BE2C (cell line): Measurements from ENCODE around the gene USP7.

ENCODE experiments used
- DNase-seq: peaks from one replicate; pipeline ENCODE4 v3.0.0-alpha.2; 2020
- H3K27me3 ChIP-seq: fragments of 250-450 bp; sonication (Bioruptor Pico); 2 replicates; pipeline ENCODE4 v1.5.1; 2020; ENCODE audit warnings: mild to moderate bottlenecking
- H3K36me3 ChIP-seq: fragments of 250-450 bp; sonication (Bioruptor Pico); 2 replicates; pipeline ENCODE4 v1.5.1; 2020; ENCODE audit warnings: mild to moderate bottlenecking
- H3K4me1 ChIP-seq: fragments of 250-450 bp; sonication (Bioruptor Pico); 2 replicates; pipeline ENCODE4 v1.5.1; 2020
- H3K4me3 ChIP-seq: 2 replicates; pipeline ENCODE4 v1.5.1; 2011; ENCODE audit warnings: low read depth, low read length
- H3K9me3 ChIP-seq: fragments of 250-450 bp; sonication (Bioruptor Pico); 2 replicates; pipeline ENCODE4 v1.5.1; 2020
- CTCF ChIP-seq: IDR thresholded peaks from 2 replicates; pipeline ENCODE4 v1.5.1; 2012; ENCODE audit warnings: mild to moderate bottlenecking, low read depth, low read length

The USP7 gene

GRCh38 chr16:8946544-8946943, 17.2 kb downstream of the USP7 start:
- DNase-seq, result no peak
- Histone ChIP-seq H3K36me3 (no peaks in the 10 kb centered on the region), H3K9me3 (no peaks in the 10 kb centered on the region), H3K27me3 (no peaks in the 10 kb centered on the region), H3K4me1 (peaks cover 14% of the 10 kb centered on the region), H3K4me3 (no peak overlapping the region)
- no peak for TF ChIP-seq CTCF

DNA sequence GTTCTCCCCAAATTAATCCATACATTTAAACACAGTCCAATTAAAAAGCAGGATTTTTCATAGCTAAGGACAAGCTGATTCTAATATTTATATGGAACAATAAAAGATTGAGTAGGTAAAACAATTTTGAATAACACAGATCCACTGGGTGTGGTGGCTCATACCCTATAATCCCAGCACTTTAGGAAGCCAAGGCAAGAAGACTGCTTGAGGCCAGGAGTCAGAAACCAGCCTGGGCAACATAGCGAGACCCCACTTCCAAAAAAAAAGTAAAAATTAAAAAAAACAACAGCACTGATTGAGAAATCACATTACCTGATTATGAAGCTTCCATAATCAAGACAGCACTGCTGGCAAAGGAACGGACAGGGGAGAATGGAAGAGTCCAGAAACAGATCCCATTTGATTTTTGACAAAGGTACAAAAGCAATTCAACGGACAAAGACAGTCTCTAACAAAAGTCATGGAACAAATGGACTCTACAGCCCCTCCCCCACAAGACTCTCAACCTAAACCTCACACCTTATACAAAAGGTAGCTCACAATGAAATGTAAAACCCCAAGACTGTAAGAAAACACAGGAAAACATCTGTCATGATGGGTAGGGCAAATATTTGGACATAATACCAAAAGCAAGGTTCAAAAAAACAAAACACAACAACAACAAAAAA, 17.9 kb downstream of the USP7 start:
- peaks cover 9% of the 10 kb centered on the region for H3K4me1 ChIP-seq
- H3K27me3 ChIP-seq, result no peaks in the 10 kb centered on the region
- H3K36me3 ChIP-seq, result no peaks in the 10 kb centered on the region
- no peak overlapping the region for H3K4me3 ChIP-seq
- DNase-seq, result no peak
- no peaks in the 10 kb centered on the region for H3K9me3 ChIP-seq
- no peak for TF ChIP-seq CTCF

DNA sequence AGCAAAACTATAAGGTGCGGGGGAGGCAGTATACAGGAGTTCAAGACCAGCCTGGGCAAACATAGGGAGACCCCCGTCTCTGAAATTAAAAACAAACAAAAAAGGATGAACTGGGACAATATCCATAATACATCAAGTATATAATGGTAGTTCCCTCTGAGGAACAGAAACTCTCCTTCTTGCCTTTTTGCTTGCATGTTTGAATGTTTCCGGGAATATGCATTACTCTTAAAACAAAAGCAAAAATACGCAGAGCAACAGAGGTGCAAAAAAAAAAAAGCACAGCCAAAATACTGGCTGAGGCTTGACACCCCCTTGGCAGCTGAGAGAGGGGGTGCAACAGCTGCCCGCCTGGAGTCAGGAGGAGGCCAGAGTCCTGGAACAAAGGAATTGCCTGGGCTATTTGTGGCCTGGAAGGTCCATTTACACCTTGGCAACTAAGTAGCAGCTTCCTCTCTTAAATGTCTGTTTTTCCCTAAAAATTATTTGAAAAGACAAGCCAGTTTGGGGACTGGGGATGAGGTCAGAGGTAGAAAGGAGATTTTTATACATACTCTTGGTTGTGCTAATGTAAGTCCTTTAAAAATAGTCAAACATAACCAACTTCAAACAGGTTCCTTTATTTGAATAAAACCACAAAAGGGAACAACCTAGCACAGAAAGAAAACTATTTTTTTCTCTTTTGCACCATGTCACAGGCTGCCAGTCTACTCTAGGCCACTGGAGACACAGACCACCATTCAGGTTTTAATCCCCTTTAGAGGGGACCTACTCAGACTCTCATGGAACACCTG, 19.5 kb downstream of the USP7 start:
- Histone ChIP-seq H3K4me3 (no peak overlapping the region), H3K36me3 (no peaks in the 10 kb centered on the region), H3K4me1 (no peaks in the 10 kb centered on the region), H3K9me3 (no peaks in the 10 kb centered on the region), H3K27me3 (no peaks in the 10 kb centered on the region)
- no peak for TF ChIP-seq CTCF
- DNase-seq, result no peak

DNA sequence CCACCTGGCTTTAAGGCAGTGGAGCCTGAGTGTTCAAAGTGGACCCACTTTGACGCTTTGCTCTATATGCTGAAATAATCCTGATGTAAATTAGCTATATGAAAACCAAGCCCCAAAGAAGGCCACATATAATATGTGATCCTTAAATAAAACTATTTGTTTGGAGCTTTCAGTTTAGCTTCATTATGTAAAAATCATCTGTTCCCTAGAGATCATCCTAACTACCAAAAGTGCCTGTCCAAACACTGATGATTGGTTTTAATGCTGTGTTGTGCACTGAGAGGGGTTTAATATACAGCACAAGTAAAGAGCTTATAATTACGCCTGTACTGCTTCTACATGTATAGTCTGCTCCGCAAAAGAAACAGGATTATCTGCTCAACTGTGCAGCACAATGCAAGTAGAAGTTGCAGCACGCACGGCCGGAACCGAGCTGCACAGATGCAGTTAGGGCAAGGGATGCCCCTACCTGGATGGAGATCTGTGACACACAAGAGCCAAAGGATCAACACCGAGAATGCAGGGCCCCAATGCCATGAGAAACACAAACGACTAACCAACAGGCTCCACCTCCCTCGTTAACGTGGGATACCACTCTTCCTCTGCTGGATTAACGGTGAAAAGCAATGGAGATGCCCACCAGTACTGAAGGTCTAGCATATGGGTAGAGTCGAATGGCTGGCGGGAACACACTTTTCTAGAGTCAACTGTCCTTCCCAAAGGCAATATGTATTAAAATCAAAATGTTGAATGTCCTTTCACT, 20.5 kb downstream of the USP7 start:
- Histone ChIP-seq H3K4me3 (no peak overlapping the region), H3K27me3 (no peaks in the 10 kb centered on the region), H3K36me3 (no peaks in the 10 kb centered on the region), H3K9me3 (no peaks in the 10 kb centered on the region), H3K4me1 (no peaks in the 10 kb centered on the region)
- no peak for DNase-seq
- no peak for TF ChIP-seq CTCF

DNA sequence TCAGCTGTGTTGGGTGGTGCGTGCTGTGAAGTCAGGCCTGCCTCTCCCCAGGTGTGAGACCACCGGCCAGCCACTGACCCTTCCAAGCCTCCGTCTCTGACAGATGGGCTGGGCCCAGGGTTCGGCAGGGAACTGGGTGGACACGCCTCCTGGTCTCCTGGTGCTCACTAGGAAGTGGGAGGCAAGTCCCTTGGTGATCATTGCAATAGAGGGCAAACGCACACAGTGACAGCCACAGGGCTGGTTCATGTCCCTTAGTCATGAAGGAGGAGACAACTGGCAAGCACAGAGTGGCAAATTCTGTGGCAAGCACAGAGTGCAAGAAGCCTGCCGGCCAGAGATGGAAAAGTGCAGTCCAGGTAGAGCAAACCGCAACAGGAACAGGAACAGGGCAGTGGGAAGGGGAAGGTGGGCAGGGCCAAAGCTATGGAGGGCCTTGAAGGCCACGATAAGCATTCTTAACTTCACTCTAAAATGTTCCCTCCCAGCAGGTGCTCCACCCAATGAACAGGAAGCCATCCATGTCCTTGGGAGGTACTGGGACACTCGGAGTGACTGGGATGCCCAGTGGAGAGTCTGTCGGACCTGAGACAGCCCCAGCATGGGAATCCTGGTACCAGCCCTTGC, 21.9 kb downstream of the USP7 start:
- TF ChIP-seq CTCF, result no peak
- no peaks in the 10 kb centered on the region for H3K27me3 ChIP-seq
- no peaks in the 10 kb centered on the region for H3K9me3 ChIP-seq
- H3K4me1 ChIP-seq, result no peaks in the 10 kb centered on the region; the same call in 1 of the 2 replicates
- no peaks in the 10 kb centered on the region for H3K36me3 ChIP-seq
- no peak for DNase-seq
- no peak overlapping the region for H3K4me3 ChIP-seq
